Stimulated activated CD4-positive, alpha-beta T cell treated with anti-CD3 and anti-CD28 coated beads, TNF-alpha, amount 100 ng/mL, for 24 hours (primary cell): ENCODE measurements around the gene TSKU.
A peak's percentile ranks its signal among the peaks of the same experiment; 100 is the strongest.
"Not testable (repeated sequence)": the region's sequence is repeated elsewhere in the genome, so short reads cannot be mapped to it uniquely, and the experiment has no call there.

ENCODE experiments used
- DNase-seq, 3 experiments: peaks; one replicate each; pipeline ENCODE4 v3.0.0-alpha.2; 2020; ENCODE audit warnings: low read depth in 3 of 3

The TSKU gene

DNA sequence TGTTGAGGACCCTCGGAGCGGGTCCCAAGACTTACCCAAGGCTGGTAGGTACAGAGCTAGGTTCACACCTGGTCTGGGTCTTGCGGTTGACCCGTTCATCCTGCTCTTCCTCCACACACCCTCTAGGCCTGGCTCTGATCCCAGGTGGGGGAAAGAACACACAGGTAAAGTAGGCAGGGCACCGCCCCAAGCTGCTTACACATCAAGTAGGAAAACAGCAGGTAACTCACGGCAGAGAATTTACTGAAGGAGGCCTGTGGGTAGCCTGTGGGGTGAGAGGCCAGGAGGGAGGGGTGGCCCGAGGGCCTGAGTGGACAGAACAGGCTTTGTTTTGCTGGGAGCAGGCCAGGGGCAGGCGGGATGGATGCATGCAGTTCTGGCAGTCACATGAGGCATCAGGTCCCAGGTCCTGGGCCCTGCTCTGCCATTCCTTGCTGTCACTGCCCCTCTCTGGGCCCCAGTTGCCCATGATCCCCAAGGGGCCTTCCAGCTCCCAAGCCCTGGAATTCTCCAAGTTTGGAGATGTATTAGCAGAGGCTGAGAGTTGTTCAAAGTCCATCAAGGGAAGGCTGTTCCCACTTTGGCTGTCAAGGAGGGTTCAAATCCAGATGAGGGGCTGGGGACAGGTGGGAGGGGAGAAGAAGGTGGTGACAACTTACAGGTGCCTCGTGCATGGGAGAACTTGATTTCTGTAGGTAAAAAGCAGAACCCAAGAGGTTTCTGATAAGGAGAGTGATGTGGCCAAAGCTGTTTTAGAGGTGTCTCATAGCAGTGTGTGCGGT, 5.7 kb downstream of the TSKU start:
- no peak for DNase-seq

DNA sequence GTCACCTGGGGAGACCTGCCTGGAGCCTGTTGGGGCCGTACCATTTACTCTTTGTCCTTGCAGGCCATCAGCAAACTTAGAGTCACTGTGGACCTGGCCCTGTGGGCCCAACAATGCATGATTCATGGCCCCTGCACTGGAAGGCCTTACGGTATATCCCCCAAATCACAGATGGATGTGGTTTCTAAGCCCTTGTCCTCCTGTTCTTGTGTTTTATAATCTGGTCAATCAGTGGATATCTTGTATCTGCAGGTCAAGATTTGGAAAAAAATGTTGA, 6.2 kb downstream of the TSKU start:
- DNase-seq, result no peak

DNA sequence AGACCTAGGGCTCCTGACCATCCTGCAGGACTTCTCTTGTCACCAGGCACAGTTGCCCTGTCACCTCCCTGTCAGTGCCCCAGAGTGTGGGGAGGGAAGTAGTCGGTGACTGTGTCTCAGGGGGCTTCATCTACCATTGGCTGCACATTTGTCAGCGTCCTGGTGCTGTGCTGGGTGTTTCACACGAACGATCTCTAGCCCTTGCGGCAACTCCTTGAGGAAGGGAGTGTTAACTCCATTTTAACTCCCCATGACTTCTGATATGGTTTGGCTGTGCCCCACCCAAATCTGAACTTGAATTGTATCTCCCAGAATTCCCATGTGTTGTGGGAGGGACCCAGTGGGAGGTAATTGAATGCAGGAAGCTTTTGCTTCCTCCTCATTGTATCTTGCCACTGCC, 7.1 kb downstream of the TSKU start:
- no peak for DNase-seq

DNA sequence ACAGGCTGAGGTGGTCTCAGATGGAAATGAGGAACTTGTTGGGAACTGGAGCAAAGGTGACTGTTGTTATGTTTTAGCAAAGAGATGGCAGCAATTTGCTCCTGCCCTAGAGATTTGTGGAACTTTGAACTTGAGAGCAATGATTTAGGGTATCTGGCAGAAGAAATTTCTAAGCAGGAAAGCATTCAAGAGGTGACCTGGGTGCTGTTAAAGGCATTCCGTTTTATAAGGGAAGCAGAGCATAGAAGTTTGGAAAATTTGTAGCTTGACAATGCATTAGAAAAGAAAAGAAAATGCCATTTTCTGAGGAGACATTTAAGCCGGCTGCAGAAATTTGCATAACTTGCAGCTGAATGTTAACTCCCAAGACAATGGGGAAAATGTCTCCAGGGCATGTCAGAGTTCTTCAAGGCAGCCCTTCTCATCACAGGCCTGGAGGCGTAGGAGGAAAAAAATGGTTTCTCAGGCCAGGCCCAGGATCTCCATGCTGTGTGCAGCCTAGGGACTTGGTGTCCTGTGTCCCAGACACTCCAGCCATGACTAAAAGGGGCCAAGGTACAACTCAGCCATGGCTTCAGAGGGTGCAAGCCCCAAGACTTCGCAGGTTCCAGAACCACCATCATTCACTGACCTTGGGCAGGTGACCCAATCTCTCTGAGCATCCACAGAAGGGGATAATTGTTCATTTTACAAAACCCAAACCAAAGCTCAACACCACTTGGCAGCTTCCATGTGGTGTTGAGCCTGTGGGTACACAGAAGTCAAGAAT, 8.0 kb downstream of the TSKU start:
- not testable (repeated sequence) for DNase-seq

DNA sequence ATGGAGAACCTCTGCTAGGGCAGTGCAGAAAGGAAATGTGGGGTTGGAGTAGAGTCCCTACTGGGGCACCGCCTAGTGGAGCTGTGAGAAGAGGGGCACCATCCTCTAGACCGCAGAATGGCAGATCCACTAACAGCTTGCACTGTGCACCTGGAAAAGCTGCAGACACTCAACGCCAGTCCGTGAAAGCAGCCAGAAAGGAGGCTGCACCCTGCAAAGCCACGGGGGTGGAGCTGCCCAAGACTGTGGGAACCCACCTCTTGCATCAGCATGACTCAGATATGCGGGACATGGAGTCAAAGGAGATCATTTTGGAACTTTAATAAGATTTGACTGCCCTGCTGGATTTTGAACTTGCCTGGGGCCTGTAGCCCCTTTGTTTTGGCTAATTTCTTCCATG, 8.7 kb downstream of the TSKU start:
- no peak for DNase-seq

DNA sequence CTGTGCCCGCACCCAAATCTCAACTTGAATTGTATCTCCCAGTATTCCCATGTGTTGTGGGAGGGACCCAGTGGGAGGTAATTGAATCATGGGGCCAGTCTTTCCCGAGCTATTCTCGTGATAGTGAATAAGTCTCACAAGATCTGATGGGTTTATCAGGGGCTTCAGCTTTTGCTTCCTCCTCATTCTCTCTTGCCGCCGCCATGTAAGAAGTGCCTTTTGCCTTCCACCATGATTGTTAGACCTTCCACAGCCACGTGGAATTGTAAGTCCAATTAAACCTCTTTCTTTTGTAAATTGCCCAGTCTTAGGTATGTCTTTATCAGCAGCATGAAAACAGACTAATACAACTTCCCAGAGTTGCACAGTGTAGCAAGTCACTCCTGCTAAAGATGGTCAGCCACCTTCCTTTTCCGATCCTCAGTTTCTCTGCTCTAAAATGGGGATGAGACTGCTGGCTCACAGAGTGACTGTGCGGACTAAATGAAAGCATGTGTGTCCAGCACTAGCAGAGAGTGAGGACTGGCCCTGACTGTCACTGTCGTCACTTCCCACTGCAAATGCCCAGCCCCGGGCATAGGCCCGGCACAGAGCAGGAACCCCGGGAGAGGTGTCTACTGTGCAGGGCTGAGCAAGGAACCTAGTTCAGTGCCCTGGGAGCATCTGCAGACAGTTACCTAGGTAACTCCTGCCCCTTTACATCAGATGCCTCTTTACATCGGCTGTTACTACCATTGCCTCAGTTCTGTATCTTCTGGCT, 9.5 kb downstream of the TSKU start:
- DNase-seq, result no peak

DNA sequence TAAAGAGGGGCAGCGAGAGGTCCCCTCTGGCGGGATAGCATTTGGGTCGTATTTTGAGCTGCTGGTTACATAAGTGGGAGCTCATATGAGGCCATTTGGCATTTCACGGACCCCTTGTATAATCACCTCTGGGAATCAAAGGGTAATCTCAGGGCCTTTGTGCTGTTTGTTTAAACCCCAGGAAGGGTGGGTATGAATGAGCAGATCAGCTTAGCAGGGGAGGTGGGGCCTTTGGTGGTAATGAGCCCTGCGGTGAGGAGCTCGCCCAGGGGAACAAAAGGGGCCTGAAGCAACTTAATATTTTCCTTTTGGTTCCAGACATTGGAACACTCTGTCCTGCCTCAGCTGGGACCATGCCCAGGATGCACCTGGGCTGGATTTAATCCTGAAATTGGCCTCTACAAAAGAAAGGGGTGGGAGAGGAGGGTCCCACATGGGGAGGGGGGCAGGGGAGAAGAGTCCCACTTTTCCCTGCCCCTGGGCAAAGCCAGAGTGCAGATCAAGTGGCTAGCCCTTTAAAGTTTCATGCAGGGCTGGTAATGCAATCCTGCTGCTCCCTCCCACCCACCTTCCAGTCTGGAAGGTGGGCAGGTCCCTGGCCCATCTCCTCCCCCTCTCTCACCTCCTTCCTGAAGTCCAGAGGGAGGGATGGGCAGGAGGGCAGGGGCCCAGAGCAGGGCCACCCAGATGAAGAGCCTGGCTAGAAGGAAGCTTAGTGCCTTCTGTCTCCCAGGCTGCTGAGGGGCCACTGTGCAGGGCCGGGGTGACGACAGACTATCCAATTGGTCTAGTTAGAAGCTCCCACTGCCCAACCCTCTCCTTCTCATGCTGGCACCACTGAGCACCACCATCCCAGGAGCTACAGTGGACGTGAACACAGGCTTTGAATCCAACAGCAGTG, 10.5 kb downstream of the TSKU start:
- DNase-seq, result no peak

DNA sequence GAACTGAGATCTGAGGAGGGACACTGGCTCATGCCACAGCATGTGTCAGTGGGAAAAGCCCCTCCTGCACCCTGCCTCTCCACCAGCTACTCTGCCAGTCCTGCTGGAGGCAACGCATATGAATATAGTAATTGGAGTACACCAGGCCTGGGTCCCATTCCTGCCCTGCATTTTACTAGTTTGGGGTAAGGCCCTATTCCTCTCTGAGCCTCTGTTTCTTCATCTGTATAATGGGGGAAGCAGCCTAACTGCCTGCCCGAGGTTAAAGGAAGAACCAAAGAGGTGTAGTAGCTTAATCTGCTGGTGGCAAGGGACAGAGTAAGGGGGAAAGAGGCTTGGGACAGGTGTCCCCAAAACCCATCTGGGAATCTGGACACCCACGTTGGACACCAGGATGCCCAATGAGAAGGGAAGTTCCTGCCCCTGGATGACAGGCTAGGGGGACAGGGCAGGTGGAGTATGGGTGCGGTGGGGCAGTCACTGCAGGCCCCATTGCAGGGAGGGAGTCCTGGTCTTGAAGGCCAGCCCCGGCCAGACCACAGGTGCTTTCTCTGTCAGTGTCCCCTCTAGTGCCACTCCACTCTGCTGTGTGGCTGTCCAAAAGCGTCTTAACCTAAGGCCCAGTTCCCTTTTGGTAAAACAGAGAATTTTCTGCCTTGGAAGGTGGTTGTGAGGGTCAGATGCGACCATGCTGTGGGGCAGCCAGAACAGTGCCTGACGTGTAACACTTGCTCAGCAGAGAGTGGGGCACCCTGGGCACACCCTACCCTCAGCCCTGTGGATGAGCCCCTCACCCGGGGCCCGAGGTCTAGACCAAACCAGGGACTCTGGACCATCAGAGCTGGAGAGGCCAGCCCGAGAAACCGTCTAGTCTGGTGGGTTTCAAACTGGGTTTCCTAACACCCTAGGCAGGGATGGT, 11.5 kb downstream of the TSKU start:
- DNase-seq, result no peak

DNA sequence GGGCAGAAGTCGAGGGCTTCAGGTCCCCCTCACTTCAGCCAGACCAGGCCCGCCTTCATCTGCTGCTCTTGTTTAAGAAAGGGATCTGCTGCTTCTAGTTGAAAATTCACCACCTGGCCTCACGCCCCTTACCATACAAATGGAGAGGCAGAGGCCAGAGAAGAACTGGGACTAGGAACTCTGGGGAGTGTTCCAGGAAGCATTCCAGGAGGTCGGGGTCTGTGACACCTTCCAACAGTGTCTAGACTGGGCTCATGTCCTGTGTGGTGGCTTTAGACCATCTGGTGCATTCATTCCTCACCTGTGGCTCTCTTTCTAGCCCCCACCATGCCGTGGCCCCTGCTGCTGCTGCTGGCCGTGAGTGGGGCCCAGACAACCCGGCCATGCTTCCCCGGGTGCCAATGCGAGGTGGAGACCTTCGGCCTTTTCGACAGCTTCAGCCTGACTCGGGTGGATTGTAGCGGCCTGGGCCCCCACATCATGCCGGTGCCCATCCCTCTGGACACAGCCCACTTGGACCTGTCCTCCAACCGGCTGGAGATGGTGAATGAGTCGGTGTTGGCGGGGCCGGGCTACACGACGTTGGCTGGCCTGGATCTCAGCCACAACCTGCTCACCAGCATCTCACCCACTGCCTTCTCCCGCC, 12.3 kb downstream of the TSKU start:
- no peak for DNase-seq

DNA sequence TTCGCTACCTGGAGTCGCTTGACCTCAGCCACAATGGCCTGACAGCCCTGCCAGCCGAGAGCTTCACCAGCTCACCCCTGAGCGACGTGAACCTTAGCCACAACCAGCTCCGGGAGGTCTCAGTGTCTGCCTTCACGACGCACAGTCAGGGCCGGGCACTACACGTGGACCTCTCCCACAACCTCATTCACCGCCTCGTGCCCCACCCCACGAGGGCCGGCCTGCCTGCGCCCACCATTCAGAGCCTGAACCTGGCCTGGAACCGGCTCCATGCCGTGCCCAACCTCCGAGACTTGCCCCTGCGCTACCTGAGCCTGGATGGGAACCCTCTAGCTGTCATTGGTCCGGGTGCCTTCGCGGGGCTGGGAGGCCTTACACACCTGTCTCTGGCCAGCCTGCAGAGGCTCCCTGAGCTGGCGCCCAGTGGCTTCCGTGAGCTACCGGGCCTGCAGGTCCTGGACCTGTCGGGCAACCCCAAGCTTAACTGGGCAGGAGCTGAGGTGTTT, 12.8 kb downstream of the TSKU start:
- DNase-seq, result no peak

DNA sequence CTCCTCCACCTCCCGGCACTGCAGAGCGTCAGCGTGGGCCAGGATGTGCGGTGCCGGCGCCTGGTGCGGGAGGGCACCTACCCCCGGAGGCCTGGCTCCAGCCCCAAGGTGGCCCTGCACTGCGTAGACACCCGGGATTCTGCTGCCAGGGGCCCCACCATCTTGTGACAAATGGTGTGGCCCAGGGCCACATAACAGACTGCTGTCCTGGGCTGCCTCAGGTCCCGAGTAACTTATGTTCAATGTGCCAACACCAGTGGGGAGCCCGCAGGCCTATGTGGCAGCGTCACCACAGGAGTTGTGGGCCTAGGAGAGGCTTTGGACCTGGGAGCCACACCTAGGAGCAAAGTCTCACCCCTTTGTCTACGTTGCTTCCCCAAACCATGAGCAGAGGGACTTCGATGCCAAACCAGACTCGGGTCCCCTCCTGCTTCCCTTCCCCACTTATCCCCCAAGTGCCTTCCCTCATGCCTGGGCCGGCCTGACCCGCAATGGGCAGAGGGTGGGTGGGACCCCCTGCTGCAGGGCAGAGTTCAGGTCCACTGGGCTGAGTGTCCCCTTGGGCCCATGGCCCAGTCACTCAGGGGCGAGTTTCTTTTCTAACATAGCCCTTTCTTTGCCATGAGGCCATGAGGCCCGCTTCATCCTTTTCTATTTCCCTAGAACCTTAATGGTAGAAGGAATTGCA, 13.5 kb downstream of the TSKU start:
- no peak for DNase-seq

DNA sequence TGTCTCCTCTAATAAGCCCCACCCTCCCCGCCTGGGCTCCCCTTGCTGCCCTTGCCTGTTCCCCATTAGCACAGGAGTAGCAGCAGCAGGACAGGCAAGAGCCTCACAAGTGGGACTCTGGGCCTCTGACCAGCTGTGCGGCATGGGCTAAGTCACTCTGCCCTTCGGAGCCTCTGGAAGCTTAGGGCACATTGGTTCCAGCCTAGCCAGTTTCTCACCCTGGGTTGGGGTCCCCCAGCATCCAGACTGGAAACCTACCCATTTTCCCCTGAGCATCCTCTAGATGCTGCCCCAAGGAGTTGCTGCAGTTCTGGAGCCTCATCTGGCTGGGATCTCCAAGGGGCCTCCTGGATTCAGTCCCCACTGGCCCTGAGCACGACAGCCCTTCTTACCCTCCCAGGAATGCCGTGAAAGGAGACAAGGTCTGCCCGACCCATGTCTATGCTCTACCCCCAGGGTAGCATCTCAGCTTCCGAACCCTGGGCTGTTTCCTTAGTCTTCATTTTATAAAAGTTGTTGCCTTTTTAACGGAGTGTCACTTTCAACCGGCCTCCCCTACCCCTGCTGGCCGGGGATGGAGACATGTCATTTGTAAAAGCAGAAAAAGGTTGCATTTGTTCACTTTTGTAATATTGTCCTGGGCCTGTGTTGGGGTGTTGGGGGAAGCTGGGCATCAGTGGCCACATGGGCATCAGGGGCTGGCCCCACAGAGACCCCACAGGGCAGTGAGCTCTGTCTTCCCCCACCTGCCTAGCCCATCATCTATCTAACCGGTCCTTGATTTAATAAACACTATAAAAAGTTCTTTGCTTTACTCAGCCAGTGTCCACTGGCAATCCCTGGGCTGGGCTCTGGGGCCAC, 14.4 kb downstream of the TSKU start:
- DNase-seq, result no peak

DNA sequence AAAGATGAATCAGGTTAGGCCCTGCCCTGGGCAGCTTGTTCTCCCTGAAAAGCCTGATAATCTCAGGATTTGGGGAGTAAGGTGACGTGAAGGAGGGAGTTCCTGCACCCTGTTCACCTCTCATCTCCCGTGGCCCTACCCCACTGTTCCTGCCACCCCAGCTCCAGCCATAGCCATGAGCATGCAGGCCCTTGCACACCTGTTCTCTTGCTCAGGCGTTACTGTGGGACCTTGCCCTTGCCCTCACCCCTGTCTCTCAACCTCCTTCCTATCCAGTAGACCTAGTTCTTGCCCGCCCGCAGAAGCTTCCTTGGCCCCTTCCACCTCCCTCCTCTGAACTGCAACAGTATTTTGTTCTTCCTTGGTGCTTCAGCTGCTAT, 15.0 kb downstream of the TSKU start:
- no peak for DNase-seq

DNA sequence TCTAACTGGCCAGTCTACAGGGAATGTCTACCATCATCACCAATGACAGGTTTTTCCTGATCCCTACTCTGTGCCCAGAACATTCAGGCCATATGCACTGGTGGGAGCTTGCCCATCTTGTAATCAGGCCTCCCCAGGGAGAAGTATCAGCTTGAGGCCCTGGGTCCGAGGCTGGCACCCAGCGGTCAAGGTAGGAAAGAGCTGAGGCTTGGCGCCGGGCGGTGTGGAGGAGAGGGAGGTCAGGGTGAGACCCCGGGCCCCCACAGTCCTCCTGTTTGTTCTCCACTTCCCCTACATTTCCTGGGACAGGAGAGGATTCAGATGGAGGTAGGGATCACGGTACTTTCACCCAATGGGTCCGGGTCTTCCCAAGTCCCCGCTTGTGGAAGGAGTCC, 15.5 kb downstream of the TSKU start:
- no peak for DNase-seq

DNA sequence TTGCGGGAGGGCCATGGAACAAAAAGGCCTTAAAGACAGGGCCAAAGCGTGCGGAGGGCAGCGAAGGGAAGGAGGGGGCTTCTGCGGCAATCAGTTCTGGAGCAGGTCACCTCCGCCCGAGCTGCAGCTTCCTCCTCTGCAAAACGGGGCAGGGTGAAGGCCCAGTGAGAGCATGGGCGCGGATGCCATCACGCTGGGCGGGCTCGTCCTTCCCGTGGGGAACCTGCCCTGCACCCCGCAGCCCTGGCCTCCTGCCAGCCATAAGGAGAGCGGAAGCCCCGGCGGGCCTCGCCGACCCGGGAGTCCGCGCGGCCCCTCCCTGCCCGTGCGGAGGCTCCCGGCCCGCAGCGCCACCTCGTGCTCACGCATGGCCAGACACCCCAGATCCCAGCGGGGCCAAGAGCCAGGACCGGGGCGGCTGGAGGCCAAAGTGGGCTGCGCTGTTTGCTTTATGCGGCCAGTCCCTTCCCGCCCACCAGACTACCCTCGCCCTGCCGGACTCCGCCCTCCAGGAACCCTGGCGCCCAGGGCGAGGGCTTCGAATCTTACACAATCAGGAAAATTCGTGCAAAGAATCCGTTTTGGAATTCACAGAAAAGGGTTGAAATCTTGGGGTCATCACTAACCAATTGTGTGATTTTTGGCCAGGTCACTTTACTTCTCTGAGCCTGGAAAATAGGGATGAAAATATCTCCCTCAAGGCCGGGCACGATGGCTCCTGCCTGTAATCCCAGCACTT, 16.1 kb downstream of the TSKU start:
- DNase-seq, result peak; percentile 46 to 74 (median 52)

DNA sequence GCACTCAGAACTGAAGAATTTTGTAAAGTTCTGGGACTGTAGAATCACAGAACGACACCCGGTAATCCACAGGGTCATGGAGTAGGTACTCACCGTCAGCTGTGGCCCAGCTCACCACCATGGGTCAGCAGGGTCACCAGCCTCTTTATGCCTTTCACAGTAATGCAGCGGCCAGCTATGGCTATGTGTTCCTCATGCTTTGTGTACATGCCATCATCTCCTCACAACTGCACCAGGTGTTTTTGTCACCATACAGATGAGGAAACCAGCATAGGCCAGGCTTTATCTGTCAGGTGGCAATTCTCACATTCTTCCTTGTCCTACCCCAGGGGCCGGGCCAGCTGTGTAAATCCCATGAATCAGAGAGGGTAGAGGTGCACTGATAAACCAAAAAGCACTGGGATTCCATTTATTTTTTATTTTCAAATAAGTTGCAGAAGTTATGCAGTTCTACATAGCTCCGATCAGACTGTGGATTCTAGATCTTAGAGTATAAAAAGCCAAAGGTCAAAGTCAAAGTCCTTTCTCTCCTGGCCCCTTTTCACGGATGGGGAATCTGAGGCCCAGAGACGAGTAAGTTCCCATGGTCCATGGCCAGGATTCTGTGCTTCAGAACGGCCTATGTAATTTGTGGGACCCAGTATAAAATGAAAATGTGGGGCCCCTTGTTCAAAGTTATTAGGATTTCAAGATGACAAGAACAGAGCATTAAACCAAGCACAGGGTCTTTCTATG, 17.5 kb downstream of the TSKU start:
- no peak for DNase-seq

DNA sequence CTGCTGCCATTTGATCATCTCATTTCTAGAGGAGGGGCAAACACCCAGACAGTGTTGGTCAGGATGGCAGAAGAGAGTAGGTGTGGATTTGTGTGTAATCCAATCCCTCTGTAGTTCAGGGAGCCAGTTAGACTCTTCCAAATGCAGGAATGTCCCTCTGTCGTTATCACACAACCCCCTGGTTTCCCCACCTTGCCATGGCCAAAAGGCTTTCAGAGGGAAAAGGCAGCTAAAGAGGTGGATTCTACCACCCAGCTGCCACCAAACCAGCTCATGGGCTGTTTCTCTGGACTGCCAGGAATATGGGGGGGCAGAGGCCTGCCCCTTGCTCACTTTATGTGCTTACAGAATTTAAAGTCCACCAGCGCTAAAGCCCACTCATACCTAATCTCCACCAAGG, 18.1 kb downstream of the TSKU start:
- no peak for DNase-seq
